Caco-2 (cell line): ENCODE results near the gene RDH11. TPM values are rescaled to one million over a fixed set of nuclear protein-coding genes. Genes with fewer than 3 reads are reported as not detected.
A peak's percentile ranks its signal among the peaks of the same experiment; 100 is the strongest.
"Not testable (repeated sequence)": the region's sequence is repeated elsewhere in the genome, so short reads cannot be mapped to it uniquely, and the experiment has no call there.

ENCODE experiments used
- BruUV-seq: library from RNA; stranded (reverse); fragments of 400-500 nt; replicated peaks from 2 replicates; lab custom pipeline; 2021; lab: Mats Ljungman, UMichigan
- CTCF ChIA-PET: fragments of 300-600 bp; sonication (Branson Sonifier 250); formaldehyde crosslinking; loops from one replicate; lab custom pipeline; 2022; ENCODE audit warnings: antibody characterized with exemption; lab: Charles Lee
- POLR2A ChIA-PET: fragments of 300-600 bp; sonication (Branson Sonifier 250); formaldehyde crosslinking; loops from one replicate; lab custom pipeline; 2022; ENCODE audit warnings: antibody characterized with exemption; lab: Charles Lee
- DNase-seq, 2 experiments: peaks; one replicate each; pipeline versions ENCODE4 v3.0.0 to v3.0.0-alpha.2; 2020 to 2022
- H3K27me3 ChIP-seq: replicated peaks from 2 replicates; pipeline ENCODE4 v1.6.0; 2011; ENCODE audit warnings: low read length; ENCODE audit not compliant: control insufficient read depth, insufficient read depth
- H3K36me3 ChIP-seq: 2 replicates; pipeline ENCODE4 v1.5.1; 2011; ENCODE audit warnings: low read length; ENCODE audit not compliant: control insufficient read depth, insufficient read depth
- H3K4me1 ChIP-seq: fragments of 250-450 bp; sonication (Bioruptor Pico); 2 replicates; pipeline ENCODE4 v1.5.1; 2020; ENCODE audit warnings: mild to moderate bottlenecking
- H3K4me3 ChIP-seq: 2 replicates; pipeline ENCODE4 v1.5.1; 2011; ENCODE audit warnings: low read depth, mild to moderate bottlenecking, control low read depth, low read length
- H3K9me3 ChIP-seq: fragments of 250-450 bp; sonication (Bioruptor Pico); 2 replicates; pipeline ENCODE4 v1.5.1; 2020; ENCODE audit warnings: mild to moderate bottlenecking, moderate library complexity
- H3K27ac Mint-ChIP-seq: one replicate; pipeline ENCODE4 v1.8.0; 2022; ENCODE audit warnings: mixed read lengths; ENCODE audit not compliant: unreplicated experiment
- H3K27me3 Mint-ChIP-seq: one replicate; pipeline ENCODE4 v1.8.0; 2022; ENCODE audit warnings: mixed read lengths; ENCODE audit not compliant: insufficient read depth, unreplicated experiment
- H3K36me3 Mint-ChIP-seq: one replicate; pipeline ENCODE4 v1.8.0; 2022; ENCODE audit warnings: mild to moderate bottlenecking, mixed read lengths; ENCODE audit not compliant: insufficient read depth, unreplicated experiment
- H3K4me1 Mint-ChIP-seq: one replicate; pipeline ENCODE4 v1.8.0; 2022; ENCODE audit warnings: low read depth, mixed read lengths; ENCODE audit not compliant: unreplicated experiment
- H3K4me3 Mint-ChIP-seq: one replicate; pipeline ENCODE4 v1.8.0; 2022; ENCODE audit warnings: mild to moderate bottlenecking, moderate library complexity, mixed read lengths; ENCODE audit not compliant: unreplicated experiment
- H3K9me3 Mint-ChIP-seq: one replicate; pipeline ENCODE4 v1.8.0; 2022; ENCODE audit warnings: mixed read lengths; ENCODE audit not compliant: unreplicated experiment
- intact Hi-C: fragments of 100-400 bp; cut with micrococcal nuclease; formaldehyde crosslinking; loops from one replicate; pipeline ENCODE4 v1.10.0; 2022; ENCODE audit not compliant: unreplicated experiment
- total RNA-seq: library from RNA; stranded (reverse); gene quantifications from 2 replicates; pipeline ENCODE4 v1.2.3, GENCODE V29; 2022
- TF ChIP-seq, protein P1 (sequence below), 2 experiments: fragments of 200-600 bp in 1 of 2; IDR thresholded peaks; 1 replicate in 1 of 2; 2 replicates in 1 of 2; pipeline versions ENCODE4 v1.5.1 to v1.8.0; 2011 to 2022; ENCODE audit warnings: antibody characterized with exemption in 1 of 2, control low read depth in 1 of 2, inconsistent platforms in 1 of 2, low read depth in 1 of 2, low read length in 1 of 2, mild to moderate bottlenecking in 1 of 2, moderate library complexity in 1 of 2; ENCODE audit not compliant: insufficient read depth in 1 of 2, severe bottlenecking in 1 of 2, unreplicated experiment in 1 of 2

Gene RDH11
- total RNA-seq, 1 experiment from 2014 or later, result 83.1 TPM

DNA sequence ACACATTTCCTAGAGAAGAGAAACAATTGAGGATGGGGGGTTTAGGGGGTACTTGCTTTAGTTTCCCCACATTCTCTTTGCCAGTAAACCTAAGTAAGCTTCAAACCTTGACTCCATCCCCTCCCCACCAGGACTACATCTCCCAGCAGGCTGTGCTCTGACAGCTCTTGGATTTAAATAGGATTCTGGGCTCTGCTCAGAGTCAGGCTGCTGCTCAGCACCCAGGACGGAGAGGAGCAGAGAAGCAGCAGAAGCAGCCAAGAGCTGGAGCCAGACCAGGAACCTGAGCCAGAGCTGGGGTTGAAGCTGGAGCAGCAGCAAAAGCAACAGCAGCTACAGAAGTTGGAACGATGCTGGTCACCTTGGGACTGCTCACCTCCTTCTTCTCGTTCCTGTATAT lies 26.7 kb upstream of the RDH11 start:
- POLR2A ChIA-PET, result no interaction called here
- Mint-ChIP-seq H3K9me3 (no peaks in the 10 kb centered on the region), H3K27ac (no peak overlapping the region), H3K36me3 (no peaks in the 10 kb centered on the region), H3K27me3 (no peaks in the 10 kb centered on the region), H3K4me3 (no peak overlapping the region), H3K4me1 (peaks cover 6% of the 10 kb centered on the region)
- DNase-seq, result no peak
- intact Hi-C loops, result no loop called here
- no TSS peak for BruUV-seq
- CTCF ChIA-PET, result interaction anchor here (0.7 kb wide), 1 partner anchor 18 kb away, joined by 4 read pairs; no protein-coding TSS in a partner anchor
- H3K4me3 ChIP-seq, result peak overlapping the region; percentile 19; the same call in 1 of the 2 replicates
- H3K4me1 ChIP-seq, result no peaks in the 10 kb centered on the region
- H3K9me3 ChIP-seq, result no peaks in the 10 kb centered on the region
- no peaks in the 10 kb centered on the region; the same call in 1 of the 2 replicates for H3K27me3 ChIP-seq
- TF ChIP-seq, protein P1, sequence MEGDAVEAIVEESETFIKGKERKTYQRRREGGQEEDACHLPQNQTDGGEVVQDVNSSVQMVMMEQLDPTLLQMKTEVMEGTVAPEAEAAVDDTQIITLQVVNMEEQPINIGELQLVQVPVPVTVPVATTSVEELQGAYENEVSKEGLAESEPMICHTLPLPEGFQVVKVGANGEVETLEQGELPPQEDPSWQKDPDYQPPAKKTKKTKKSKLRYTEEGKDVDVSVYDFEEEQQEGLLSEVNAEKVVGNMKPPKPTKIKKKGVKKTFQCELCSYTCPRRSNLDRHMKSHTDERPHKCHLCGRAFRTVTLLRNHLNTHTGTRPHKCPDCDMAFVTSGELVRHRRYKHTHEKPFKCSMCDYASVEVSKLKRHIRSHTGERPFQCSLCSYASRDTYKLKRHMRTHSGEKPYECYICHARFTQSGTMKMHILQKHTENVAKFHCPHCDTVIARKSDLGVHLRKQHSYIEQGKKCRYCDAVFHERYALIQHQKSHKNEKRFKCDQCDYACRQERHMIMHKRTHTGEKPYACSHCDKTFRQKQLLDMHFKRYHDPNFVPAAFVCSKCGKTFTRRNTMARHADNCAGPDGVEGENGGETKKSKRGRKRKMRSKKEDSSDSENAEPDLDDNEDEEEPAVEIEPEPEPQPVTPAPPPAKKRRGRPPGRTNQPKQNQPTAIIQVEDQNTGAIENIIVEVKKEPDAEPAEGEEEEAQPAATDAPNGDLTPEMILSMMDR (IDR thresholded peaks at IDR 0.05; ENCODE audit: insufficient read depth in 1 of 2, low read depth in 1 of 2, low read length in 1 of 2, severe bottlenecking in 1 of 2, unreplicated experiment in 1 of 2), result no peak
- no peaks in the 10 kb centered on the region; the same call in 1 of the 2 replicates for H3K36me3 ChIP-seq

GRCh38 chr14:67721875-67722274 lies 26.3 kb upstream of the RDH11 start:
- Histone ChIP-seq H3K4me3 (no peak overlapping the region), H3K27me3 (no peaks in the 10 kb centered on the region; the same call in 1 of the 2 replicates), H3K4me1 (no peaks in the 10 kb centered on the region), H3K9me3 (no peaks in the 10 kb centered on the region), H3K36me3 (no peaks in the 10 kb centered on the region; the same call in 1 of the 2 replicates)
- Mint-ChIP-seq H3K27me3 (no peaks in the 10 kb centered on the region), H3K27ac (no peak overlapping the region), H3K4me1 (peaks cover 10% of the 10 kb centered on the region), H3K4me3 (no peak overlapping the region), H3K36me3 (no peaks in the 10 kb centered on the region), H3K9me3 (no peaks in the 10 kb centered on the region)
- POLR2A ChIA-PET, result no interaction called here
- no peak for DNase-seq
- BruUV-seq, result no TSS peak
- TF ChIP-seq, protein P1 (IDR thresholded peaks at IDR 0.05; ENCODE audit: insufficient read depth in 1 of 2, low read depth in 1 of 2, low read length in 1 of 2, severe bottlenecking in 1 of 2, unreplicated experiment in 1 of 2), result no peak
- intact Hi-C loops, result no loop called here
- CTCF ChIA-PET, result interaction anchor here (0.7 kb wide), 1 partner anchor 17 kb away, joined by 4 read pairs; no protein-coding TSS in a partner anchor

DNA sequence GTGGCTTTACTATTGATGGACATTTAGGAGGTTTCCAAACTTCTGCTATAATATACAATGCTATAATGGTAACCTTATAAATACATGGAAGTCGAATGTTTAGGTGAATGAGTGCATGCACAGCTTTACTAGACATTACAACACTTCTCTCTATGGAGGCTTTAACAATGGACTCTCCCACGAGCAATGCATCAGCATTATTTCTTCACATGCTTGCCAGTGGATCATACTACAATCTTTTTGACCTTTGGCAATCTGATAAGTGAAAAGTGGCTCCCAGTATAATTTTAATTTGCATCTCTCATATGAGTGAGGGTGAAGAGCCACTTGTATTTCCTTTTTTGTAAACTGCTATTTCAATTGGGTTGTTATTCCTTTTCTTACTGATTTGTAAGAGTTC lies 24.3 kb upstream of the RDH11 start:
- intact Hi-C loops, result no loop called here
- CTCF ChIA-PET, result no interaction called here
- no peaks in the 10 kb centered on the region for H3K9me3 Mint-ChIP-seq
- no peaks in the 10 kb centered on the region for H3K36me3 Mint-ChIP-seq
- TF ChIP-seq, protein P1 (IDR thresholded peaks at IDR 0.05; ENCODE audit: insufficient read depth in 1 of 2, low read depth in 1 of 2, low read length in 1 of 2, severe bottlenecking in 1 of 2, unreplicated experiment in 1 of 2), result no peak
- H3K4me1 ChIP-seq, result no peaks in the 10 kb centered on the region
- BruUV-seq, result no TSS peak
- H3K4me1 Mint-ChIP-seq, result peaks cover 11% of the 10 kb centered on the region
- H3K9me3 ChIP-seq, result no peaks in the 10 kb centered on the region
- H3K27ac Mint-ChIP-seq, result no peak overlapping the region
- no peak overlapping the region for H3K4me3 Mint-ChIP-seq
- no peaks in the 10 kb centered on the region; the same call in 1 of the 2 replicates for H3K27me3 ChIP-seq
- H3K4me3 ChIP-seq, result no peak overlapping the region
- no peaks in the 10 kb centered on the region for H3K27me3 Mint-ChIP-seq
- POLR2A ChIA-PET, result no interaction called here
- no peaks in the 10 kb centered on the region for H3K36me3 ChIP-seq
- no peak for DNase-seq

DNA sequence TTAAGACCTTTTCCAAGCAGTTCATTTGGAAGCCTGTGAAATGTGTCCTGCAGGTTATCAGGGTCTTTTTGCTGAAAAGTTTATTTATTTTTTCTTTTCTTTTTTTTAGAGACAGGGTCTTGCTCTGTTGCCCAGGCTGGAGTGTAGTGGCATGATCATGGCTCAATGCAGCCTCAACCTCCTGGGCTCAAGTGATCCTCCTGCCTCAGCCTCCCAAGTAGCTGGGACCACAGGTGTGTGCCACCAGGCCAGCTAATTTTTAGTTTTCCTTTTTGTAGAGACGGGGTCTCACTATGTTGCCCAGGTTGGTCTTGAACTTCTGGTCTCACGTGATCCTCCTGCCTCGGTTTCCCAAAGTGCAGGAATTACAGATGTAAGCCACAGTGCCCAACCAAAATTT lies 23.8 kb upstream of the RDH11 start:
- DNase-seq, H3K36me3 ChIP-seq, H3K4me3 ChIP-seq, H3K36me3 Mint-ChIP-seq, POLR2A ChIA-PET, CTCF ChIA-PET, H3K27ac Mint-ChIP-seq, BruUV-seq, H3K9me3 Mint-ChIP-seq, H3K4me3 Mint-ChIP-seq, H3K4me1 ChIP-seq, H3K9me3 ChIP-seq, H3K27me3 Mint-ChIP-seq, intact Hi-C loops, H3K27me3 ChIP-seq: not testable (repeated sequence)
- peaks cover 11% of the 10 kb centered on the region for H3K4me1 Mint-ChIP-seq
